ENCODE measurements around the gene NPIPB9.
"Not testable (repeated sequence)": the region's sequence is repeated elsewhere in the genome, so short reads cannot be mapped to it uniquely, and the experiment has no call there.

NPIPB9 gene

DNA sequence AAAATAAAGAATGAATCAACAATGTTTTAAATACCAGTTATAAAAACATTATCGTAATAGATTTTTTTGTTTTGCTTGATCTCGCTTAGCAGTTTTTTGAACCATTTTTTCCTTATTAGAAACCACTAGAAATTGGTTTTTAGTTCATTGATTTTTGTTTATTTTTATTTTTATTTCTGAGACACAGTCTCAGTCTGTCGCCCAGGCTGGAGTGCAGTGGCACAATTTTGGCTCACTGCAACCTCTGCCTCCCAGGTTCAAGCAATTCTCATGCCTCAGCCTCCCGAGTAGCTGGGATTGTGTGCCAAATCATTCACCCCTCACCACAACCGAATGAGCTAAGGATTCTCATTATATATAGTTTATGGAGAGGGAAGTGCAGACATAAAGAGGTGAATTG lies at the start of gene NPIPB9:
Gene NPIPB9, plus strand, starts transcription at position 301 of the 400 bp plus-strand sequence.
- not testable (repeated sequence) for DNase-seq

DNA sequence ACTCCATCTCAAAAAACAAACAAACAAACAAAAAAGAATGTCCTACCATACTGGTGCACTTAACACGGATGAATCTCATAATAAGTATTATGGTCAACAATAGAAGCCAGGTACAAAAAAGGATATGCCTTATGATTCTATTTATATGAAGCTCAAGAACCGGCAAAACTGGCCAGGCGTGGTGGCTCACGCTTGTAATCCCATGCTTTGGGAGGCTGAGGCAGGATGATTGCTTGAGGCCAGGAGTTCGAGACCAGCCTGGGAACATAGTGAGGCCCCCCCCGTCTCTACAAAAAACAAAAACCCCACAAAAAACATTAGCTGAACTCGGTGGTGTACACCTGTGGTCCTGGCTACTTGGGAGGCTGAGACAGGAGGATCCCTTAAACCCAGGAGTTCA lies 47.3 kb upstream of the NPIPB9 start:
- not testable (repeated sequence) for DNase-seq

DNA sequence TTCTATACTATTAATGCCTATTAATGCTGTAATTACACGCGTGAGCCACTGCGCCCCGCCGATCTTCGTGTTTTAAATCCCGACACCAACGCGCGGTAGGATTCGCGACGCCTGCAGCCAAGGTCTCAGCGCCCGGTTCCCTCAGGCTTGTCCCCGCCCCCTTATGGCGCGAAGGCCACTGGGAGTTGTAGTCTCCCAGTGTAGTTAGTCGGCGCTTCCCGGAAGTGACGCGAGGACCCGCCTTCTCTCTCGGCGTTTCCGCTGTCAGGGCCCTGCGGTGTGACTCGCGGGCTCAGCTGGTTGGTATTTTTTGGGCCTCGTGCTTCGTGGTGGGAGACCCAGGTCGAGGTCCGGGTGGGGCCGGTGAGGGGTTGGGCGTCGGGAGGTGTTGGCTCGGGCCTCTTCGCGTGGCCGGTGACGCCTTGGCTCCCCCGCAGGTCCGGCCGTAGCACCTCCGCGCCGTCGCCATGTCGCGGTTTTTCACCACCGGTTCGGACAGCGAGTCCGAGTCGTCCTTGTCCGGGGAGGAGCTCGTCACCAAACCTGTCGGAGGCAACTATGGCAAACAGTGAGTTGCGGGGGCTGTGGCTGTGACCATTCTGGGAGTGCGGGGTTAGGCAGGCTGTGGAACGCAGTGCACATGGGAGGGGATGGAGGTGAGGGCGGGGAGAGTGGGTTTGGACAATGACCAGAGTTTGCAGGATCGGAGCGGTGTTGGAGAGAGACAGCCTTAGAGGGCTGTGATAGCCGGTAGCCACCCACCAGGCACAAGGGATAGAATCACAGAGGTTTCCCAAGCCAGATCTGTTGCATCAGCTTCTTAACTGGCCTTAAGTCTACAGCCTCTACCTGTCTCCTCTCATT lies 40.1 kb upstream of the NPIPB9 start, which contains the start of gene EIF3C:
Gene EIF3C, plus strand, starts transcription at position 245 of the 864 bp plus-strand sequence. Its CDS starts 223 bp downstream, at position 468.
- not testable (repeated sequence) for DNase-seq

DNA sequence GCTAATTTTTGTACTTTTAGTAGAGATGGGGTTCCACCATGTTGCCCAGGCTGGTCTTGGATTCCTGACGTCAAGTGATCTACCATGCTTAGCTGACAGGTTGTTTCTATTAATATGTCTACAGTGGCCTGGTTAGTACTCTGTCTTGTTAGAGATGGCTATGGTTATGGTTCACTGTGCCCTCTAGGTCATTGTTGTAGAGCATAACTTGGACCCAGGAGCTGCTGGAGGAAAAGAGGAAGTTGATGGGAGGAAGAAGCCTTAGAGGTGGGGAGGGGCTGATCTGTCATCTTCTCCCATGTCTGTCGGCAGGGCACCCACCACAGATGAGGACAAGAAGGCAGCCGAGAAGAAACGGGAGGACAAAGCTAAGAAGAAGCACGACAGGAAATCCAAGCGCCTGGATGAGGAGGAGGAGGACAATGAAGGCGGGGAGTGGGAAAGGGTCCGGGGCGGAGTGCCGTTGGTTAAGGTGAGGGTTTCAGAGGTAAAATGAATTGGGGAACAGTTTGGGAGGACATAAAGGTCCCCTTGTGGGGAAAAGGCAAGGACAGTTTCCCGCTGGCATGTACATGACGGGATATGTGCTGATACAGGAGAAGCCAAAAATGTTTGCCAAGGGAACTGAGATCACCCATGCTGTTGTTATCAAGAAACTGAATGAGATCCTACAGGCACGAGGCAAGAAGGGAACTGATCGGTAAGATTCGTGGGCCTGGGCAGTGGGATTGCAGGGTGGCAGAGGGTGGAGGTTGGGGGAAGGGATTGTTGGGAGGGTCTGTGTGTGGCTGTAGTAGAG lies 28.5 kb upstream of the NPIPB9 start:
- not testable (repeated sequence) for DNase-seq

DNA sequence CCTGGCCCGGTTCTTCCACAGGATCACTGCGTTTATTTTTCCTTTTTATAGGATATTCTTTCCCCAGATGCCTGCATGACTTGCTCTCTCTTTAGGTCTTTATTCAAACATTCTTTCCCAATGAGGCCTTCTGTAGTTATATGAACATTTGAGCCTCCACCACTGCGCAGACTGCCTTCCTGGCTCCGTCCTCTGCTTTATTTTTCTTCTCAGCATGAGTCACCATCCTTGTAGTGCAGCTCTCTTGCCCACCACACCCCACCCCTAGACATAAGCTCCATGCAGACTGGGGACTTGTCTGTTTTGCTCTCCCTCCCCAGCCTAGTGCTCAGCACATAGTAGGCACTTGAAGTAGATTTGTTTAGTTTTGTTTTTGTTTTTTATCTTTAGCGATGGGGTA lies 20.3 kb upstream of the NPIPB9 start:
- DNase-seq = not testable (repeated sequence)

DNA sequence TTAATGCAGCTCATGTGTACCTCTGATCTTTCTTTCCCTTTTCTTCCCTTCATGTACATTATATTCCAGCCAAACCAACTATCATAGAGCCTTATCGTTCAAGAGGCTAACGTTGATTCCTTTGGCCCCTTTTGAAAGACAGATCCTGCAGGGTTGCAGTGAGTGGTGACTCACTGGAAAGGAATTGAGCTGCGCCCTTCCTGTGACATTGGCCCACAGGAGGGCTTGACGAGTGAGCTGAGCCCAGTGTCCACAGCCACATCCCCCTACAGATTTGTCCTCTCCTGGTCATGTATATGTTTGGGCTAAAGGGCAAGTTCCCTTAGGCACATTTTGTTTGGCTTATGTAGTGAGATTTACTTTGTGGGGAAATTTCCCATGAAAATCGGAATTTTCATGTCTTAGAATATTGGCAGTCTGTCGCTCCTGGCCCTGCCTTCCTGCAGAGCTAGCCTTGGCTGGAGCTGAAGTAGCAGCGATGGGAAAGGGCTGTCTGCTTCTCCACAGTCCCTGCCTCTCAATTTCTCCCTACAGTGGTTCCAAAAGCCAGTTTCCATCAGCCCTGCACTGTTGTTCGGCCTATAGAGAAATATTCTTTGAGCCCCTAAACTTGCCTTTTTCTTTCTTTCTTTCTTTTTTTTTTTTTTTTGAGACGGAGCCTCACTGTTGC lies 19.0 kb upstream of the NPIPB9 start:
- not testable (repeated sequence) for DNase-seq

DNA sequence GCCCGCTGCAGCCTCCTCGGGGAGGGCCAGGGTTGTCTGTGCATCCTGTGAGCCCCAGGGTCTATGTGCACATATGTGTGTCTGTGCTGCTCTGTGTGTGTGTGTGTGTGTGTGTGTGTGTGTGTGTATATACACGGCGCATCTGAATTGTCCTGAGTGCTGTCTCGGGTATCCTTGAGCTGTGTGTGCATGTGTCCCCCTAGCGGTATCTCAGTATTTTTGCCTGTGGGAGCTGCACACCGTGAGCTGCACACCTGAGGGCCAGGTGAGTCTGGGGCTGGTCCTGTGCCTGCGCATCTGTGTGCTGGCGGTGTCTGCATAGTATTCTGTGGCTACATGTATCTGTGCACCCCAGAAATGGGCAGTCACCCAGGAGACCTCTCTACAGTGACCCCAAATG lies 11.8 kb upstream of the NPIPB9 start:
- not testable (repeated sequence) for DNase-seq

DNA sequence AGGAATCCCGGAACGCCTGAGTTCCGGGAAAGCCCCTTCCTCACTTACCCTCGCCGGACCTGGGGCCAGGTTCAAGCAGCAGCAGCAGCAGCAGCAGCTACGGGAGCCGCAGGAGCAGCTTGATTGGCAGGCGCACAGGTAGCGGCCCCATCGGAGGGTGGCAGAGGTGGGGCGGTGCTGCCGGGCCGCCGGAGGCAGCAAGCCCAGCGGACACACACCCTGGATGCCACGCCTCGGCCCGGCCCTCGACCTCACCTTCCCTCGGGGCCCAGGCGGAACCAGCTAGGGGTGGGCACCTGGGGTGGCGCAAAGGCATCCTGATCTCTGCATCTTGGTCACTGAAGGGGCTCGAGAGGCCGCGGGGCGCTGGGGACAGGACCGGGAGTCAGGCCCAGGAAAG lies 11.0 kb upstream of the NPIPB9 start:
- not testable (repeated sequence) for DNase-seq

DNA sequence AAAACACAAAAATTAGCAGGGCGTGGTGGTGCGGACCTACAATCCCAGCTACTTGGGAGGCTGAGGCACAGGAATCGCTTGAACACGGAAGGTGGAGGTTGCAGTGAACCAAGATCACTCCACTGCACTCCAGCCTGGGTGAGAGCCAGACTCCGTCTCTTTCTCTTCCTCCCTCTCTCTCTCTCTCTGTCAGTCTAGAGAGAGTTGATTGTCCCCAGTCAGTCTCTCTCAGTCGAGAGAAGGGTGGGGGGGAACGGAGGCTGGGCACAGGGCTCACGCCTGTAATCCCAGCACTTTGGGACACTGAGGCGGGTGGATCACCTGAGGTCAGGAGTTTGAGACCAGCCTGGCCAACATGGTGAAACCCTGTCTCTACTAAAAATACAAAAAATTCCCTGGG lies 10.3 kb upstream of the NPIPB9 start:
- DNase-seq = not testable (repeated sequence)

DNA sequence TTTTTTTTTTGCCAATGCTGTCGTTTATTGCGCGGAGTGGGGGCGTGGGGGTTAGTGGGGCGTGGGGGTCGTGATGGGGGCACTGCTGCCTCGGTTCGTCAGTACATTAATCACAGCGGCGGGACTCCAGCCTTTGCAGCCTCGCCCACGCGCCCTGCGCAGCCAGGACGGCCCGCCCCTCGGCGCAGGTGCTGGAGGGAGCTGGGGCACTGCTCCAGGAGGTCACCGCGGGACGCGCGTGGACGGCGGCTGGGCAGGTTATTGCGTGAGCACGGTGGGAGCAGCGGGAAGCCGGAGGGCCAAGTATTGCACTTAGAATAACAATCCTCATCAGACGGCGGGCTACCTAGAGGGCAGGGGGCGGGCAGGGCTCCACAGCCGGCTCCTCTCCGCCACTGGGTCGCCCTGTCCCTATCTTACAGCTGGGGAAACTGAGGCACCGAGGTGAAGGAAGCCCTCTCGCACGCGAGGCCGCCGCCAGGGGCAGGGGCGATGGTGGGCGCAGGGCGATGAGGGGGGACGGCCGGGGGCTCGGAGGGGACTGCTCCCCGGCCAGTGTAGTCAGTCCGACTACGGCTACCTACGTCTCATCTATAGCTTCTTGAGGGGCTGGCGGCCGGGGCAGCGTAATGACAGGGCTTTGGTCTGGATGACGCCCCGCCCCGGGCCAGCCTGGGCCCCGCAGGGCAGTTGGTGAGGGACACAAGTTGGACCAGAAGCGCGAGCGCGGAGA lies 4.8 kb upstream of the NPIPB9 start:
- not testable (repeated sequence) for DNase-seq

DNA sequence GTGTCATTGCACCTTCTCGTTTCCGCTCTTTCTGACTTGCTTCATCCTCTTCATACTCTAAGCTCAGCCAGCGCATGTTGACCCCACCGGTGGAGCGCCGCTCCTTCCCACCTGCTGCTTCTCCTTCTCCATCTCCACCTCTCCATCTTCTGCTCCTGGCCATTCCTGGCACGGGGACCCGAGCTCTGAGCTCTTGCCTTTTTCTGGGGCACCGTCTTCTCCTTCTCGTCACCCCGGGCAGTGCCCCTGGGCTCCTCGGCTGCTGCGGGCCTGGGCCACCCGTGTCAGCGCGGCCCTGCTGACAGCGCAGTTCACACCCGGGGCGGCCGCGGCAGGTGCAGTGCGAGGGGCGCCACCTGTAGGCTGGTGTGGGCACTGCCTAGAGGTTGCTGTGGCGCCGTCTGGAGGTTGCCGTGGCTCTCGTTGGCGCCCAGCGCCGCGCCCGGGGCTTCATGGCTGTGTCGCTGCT lies 1.6 kb upstream of the NPIPB9 start:
- not testable (repeated sequence) for DNase-seq

DNA sequence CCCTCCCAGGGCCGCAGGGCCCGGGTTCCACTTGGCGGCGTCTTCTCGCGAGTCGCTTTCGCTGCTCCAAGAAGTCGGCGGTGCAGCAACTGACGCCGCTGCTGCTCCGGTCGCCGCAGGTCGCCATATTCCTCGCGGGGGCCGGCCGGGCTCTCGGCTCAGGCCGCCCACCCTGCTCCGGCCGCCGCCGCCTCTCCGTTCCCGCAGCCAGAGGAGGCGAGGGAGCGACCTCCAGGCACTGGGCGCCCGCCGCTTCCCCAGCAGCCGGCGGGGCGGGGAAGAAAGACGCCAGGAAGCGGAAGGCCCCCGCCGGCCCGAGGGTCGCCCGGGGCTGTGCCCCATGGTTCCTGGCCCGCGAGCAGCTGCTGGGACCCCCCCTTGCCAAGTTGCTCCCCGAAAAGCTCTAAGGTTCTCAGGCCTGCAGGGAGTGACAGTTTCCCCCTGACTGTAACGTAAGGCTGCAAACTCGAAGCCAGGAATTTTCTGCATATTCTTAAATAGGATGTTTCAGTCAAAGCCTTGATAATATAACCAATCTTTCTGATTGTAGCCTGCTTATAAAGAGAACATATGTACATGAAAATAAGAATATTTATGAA lies 1.0 kb upstream of the NPIPB9 start:
- not testable (repeated sequence) for DNase-seq

DNA sequence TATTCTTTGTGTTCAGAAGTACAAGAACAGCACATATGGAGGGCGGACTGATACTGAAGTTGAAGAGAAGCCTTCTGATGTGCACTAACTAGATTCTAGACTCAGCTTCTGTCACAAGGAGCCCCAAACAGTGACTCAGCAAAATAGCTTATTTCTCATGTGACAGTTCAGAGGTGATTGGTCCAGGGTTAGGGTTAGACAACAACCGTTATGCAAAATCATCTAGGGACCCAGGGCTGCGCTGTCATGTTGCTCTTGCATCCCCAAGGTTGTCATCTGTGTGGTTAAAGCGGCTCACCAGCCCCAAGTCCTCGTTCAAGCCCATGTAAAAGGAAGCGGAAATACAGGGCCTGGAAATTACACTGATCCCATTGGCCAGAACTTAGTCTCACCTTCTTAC lies 30.1 kb downstream of the NPIPB9 start:
- not testable (repeated sequence) for DNase-seq

DNA sequence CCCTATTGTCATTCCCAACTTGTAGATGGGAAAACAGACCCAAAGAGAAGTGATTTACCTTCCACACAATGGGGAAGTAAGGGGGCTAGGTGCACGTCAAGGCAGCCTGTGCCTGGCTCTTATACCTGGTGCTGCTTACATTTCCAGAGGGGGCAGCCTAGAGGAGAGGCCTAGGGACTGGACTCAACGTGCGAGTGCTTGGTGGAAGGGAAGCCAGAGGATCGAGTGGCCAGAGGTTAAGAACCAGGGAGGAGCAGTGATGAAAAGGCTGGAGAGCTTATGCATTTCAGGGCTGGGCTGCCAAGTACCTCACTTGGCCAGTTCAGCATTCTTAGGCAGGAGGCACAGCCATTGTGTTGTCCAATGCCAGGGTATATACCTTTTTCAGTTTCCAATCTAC lies 30.8 kb downstream of the NPIPB9 start:
- not testable (repeated sequence) for DNase-seq

DNA sequence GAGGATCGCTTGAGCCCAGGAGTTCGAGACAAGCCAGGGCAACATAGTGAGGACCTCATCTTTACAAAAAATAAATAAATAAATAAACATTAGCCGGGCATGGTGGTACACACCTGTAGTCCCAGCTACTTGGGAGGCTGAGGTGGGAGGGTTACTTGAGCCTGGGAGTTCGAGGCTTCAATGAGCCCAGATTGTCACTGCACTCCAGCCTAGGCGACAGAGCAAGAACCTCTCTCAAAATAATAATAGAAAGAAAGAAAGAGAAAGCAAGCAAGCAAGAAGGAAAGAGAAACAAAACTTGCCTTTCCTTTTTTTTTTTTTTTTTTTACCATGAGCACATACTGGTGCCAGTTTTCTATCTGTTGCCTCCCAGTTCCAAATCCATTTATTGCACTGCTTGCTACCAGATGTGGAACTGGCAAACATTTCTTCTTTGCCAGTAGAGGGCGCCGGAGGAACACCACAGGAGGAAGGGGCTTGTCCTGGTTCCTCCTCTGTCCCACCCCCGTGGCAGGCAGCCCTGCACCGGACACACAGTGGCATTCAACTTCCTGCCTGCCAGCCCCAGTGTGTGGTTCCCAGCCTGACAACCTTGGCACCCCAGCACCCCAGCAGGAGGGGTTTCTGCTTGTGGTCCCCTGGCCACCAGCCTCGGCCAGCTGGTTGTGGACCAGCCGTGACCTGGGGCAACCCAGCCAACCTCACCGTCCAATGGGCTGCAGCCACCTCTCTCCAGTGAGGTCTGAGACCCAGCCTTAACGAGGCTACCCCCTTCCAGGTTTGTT lies 50.8 kb downstream of the NPIPB9 start:
- DNase-seq = peak; percentile 59

DNA sequence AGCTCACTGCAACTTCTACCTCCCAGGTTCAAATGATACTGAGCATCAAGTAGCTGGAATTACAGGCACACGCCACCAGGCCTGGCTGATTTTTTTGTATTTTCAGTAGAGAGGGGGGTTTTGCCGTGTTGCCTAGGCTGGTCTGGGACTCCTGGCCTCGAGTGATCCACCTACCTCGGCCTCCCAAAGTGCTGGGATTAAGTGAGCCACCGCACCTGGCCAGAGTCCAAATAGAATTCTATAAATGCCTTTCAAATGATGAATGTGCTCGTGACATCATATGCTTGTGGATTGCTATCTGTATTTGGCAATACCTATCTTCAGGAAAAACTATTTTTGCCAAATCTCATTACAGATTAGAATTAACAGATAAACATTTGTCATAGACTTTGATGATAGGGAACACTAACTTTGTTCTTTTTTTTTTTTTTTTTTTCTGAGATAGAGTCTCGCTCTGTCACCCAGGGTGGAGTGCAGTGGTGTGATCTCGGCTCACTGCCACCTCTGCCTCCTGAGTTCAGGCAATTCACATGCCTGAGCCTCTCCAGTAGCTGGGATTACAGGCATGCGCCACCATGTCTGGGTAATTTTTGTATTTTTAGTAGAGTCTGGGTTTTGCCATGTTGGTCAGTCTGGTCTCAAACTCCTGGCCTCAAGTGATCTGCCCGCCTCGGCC lies 56.0 kb downstream of the NPIPB9 start:
- DNase-seq = not testable (repeated sequence)

DNA sequence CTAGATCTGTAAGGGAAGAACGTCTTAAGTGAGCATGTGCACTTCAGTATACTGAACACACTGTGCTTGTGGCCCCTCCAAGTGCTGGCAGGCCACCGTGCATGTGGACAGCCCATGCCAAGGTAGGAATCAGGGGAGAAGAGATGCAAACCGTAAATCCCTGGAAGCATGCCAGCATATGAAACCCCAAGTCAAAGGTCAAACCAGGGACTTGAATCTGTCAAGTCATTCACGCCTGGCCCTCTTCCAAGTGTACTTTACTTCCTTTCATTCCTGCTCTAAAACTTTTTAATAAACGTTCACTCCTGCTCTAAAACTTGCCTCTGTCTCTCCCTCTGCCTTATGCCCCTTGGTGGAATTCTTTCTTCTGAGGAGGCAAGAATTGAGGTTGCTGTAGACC lies 68.4 kb downstream of the NPIPB9 start:
- DNase-seq = no peak

DNA sequence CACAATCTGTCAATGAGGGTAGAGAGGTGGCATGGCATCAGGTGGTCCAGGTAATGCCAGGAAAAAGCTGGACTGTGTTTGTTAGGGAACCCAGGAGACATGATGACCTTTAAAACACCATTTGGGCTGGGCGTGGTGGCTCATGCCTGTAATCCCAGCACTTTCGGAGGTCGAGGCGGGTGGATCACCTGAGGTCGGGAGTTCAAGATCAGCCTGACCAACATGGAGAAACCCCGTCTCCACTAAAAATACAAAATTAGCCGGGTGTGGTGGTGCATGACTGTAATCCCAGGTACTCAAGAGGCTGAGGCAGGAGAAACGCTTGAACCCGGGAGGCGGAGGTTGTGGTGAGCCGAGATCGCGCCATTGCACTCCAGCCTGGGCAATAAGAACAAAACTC lies 69.0 kb downstream of the NPIPB9 start:
- not testable (repeated sequence) for DNase-seq

DNA sequence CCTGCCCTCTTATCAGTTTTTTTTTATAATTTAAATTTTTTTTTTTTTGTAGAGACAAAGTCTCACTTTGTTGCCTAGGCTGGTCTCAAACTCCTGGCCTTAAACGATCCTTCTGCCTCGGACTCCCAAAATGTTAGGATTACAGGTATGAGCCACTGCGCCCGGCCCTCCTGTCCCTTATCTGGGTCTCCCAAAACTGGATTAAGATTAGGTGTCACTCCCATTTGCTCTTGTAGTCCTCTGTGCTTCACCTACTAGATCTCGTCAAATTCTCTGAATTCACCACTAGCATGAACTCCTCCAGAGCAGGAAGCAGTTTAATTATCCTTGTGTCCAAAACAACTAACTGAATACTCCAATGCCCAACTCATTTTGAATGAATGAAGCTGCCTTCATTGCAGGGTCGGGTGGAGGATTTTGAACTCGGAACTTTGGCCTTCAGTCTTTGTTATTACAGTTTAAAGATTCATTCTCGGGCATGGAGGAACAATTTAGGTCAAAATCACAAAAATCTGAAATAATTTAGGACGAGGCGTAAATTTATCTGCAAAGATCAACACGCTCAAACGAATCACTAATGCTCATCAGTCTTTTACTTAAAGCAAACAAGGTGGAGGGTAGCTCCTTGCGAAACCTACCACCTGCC lies 70.4 kb downstream of the NPIPB9 start:
- no peak for DNase-seq

All from fibroblast of skin of right quadriceps (primary cell).